ENCODE data around the gene SYNE1.

- TF ChIP-seq CTCF (IDR thresholded peaks at IDR 0.05; ENCODE audit: insufficient read depth, low read length) = no peak
- TF ChIP-seq GABPA (IDR thresholded peaks at IDR 0.05; ENCODE audit: low read depth) = no peak
- no peak for TF ChIP-seq REST (IDR thresholded peaks at IDR 0.05; ENCODE audit: insufficient replicate concordance, low read depth)
- TF ChIP-seq POLR2AphosphoS5 (IDR thresholded peaks at IDR 0.05; ENCODE audit: low read depth) = no peak
These were observed 318.9 kb downstream of the SYNE1 start for GRCh38 chr6:152318278-152318677.

Measured in HL-60 (cell line).